Measurements from ENCODE around the gene ZNF772.
A peak's percentile ranks its signal among the peaks of the same experiment; 100 is the strongest.
"Not testable (repeated sequence)": the region's sequence is repeated elsewhere in the genome, so short reads cannot be mapped to it uniquely, and the experiment has no call there.

Gene ZNF772

GRCh38 chr19:57477191-57478008 is at the start of gene ZNF772:
Gene ZNF772, minus strand, starts transcription at chr19:57477566. Its CDS starts 257 bp downstream, at chr19:57477309.
- peak within 1 kb of the TSS; percentile 95 for H3K4me3 ChIP-seq (ENCODE audit: low read depth, low read length)

GRCh38 chr19:57518021-57518420 is 40.7 kb upstream of the ZNF772 start:
- not testable (repeated sequence) for H3K4me3 ChIP-seq (ENCODE audit: low read depth, low read length)

GRCh38 chr19:57515255-57515654 is 37.9 kb upstream of the ZNF772 start:
- H3K4me3 ChIP-seq (ENCODE audit: low read depth, low read length), result no peak overlapping the region

- no peak overlapping the region for H3K4me3 ChIP-seq (ENCODE audit: low read depth, low read length)
These were observed 35.5 kb upstream of the ZNF772 start for GRCh38 chr19:57512845-57513244.

GRCh38 chr19:57511484-57511883 is 34.1 kb upstream of the ZNF772 start:
- H3K4me3 ChIP-seq (ENCODE audit: low read depth, low read length), result no peak overlapping the region

- H3K4me3 ChIP-seq (ENCODE audit: low read depth, low read length), result no peak overlapping the region
These were observed 28.8 kb upstream of the ZNF772 start for GRCh38 chr19:57506163-57506562.

GRCh38 chr19:57500400-57500799 is 23.0 kb upstream of the ZNF772 start:
- H3K4me3 ChIP-seq (ENCODE audit: low read depth, low read length), result peak overlapping the region; percentile 13

- peak within 1 kb of the TSS; percentile 73 for H3K4me3 ChIP-seq (ENCODE audit: low read depth, low read length)
These were observed 22.5 kb upstream of the ZNF772 start, which contains the start of gene ZNF773 for GRCh38 chr19:57499680-57500395. Gene ZNF773, plus strand, starts transcription at chr19:57499938. Its CDS starts 143 bp downstream, at chr19:57500081.

- not testable (repeated sequence) for H3K4me3 ChIP-seq (ENCODE audit: low read depth, low read length)
These were observed 21.9 kb upstream of the ZNF772 start for GRCh38 chr19:57499332-57499679.

GRCh38 chr19:57488299-57488644 is 10.9 kb upstream of the ZNF772 start:
- peak overlapping the region; percentile 25 for H3K4me3 ChIP-seq (ENCODE audit: low read depth, low read length)

GRCh38 chr19:57487477-57488298 is 10.3 kb upstream of the ZNF772 start, which contains the start of gene ZNF419:
Gene ZNF419, plus strand, starts transcription at chr19:57487750. Its CDS starts 201 bp downstream, at chr19:57487951.
- peak within 1 kb of the TSS; percentile 75 for H3K4me3 ChIP-seq (ENCODE audit: low read depth, low read length)

- no peak overlapping the region for H3K4me3 ChIP-seq (ENCODE audit: low read depth, low read length)
These were observed 3.7 kb downstream of the ZNF772 start for GRCh38 chr19:57473646-57474045.

- no peak overlapping the region for H3K4me3 ChIP-seq (ENCODE audit: low read depth, low read length)
These were observed 10.9 kb downstream of the ZNF772 start for GRCh38 chr19:57466489-57466888.

GRCh38 chr19:57465680-57466381 is 11.5 kb downstream of the ZNF772 start:
- H3K4me3 ChIP-seq (ENCODE audit: low read depth, low read length), result no peak overlapping the region

- no peak overlapping the region for H3K4me3 ChIP-seq (ENCODE audit: low read depth, low read length)
These were observed 25.1 kb downstream of the ZNF772 start for GRCh38 chr19:57452307-57452706.

- H3K4me3 ChIP-seq (ENCODE audit: low read depth, low read length), result no peak overlapping the region
These were observed 34.2 kb downstream of the ZNF772 start for GRCh38 chr19:57443121-57443696.

GRCh38 chr19:57441979-57442752 is 35.2 kb downstream of the ZNF772 start:
- H3K4me3 ChIP-seq (ENCODE audit: low read depth, low read length), result no peak overlapping the region

GRCh38 chr19:57438925-57439324 is 38.4 kb downstream of the ZNF772 start:
- no peak overlapping the region for H3K4me3 ChIP-seq (ENCODE audit: low read depth, low read length)

- H3K4me3 ChIP-seq (ENCODE audit: low read depth, low read length), result no peak overlapping the region
These were observed 39.4 kb downstream of the ZNF772 start for GRCh38 chr19:57437931-57438330.

Measured in iPS-11a (cell line).